H1 (cell line): ENCODE results near the gene DERL2. TPM values are rescaled to one million over a fixed set of nuclear protein-coding genes. Genes with fewer than 3 reads are reported as not detected.

Experiments used
- CTCF ChIA-PET: fragments of 300-600 bp; sonication (Branson Sonifier 250); formaldehyde crosslinking; loops from one replicate; lab custom pipeline; 2021; ENCODE audit not compliant: partially characterized antibody; lab: Charles Lee
- POLR2A ChIA-PET: fragments of 300-600 bp; sonication (Branson Sonifier 250); formaldehyde crosslinking; loops from one replicate; lab custom pipeline; 2021; ENCODE audit warnings: inconsistent platforms; ENCODE audit not compliant: partially characterized antibody; lab: Charles Lee
- DNase-seq, 2 experiments: peaks; one replicate each; pipeline versions ENCODE4 v3.0.0 to v3.0.0-alpha.2; 2010 to 2022; ENCODE audit warnings: low spot score in 2 of 2, low read depth in 1 of 2, mixed read lengths in 1 of 2
- FAIRE-seq: peaks from 2 replicates; lab custom pipeline; 2011; peaks lifted over from hg19 to GRCh38; lab: Jason Lieb, UNC
- H2AFZ ChIP-seq: 2 replicates; pipeline ENCODE4 v1.8.1; 2012; ENCODE audit warnings: low read length, inconsistent platforms
- H2AK5ac ChIP-seq: 2 replicates; pipeline ENCODE4 v1.6.1; 2013; ENCODE audit warnings: low read depth, low read length
- H2BK120ac ChIP-seq: replicated peaks from 2 replicates; pipeline ENCODE3; 2013; ENCODE audit warnings: low read depth, low read length, inconsistent platforms
- H2BK12ac ChIP-seq: 2 replicates; pipeline ENCODE4 v1.6.1; 2013; ENCODE audit warnings: low read depth, low read length
- H2BK15ac ChIP-seq: 2 replicates; pipeline ENCODE4 v1.6.1; 2013; ENCODE audit warnings: low read length
- H2BK20ac ChIP-seq: 2 replicates; pipeline ENCODE4 v1.6.1; 2013; ENCODE audit warnings: low read length
- H2BK5ac ChIP-seq: 2 replicates; pipeline ENCODE4 v1.6.1; 2013; ENCODE audit warnings: low read depth, low read length
- H3K14ac ChIP-seq: 2 replicates; pipeline ENCODE4 v1.6.1; 2013; ENCODE audit warnings: inconsistent platforms; ENCODE audit not compliant: insufficient read length
- H3K18ac ChIP-seq: 2 replicates; pipeline ENCODE4 v1.6.1; 2013; ENCODE audit warnings: low read length; ENCODE audit errors: extremely low read depth
- H3K23ac ChIP-seq: 2 replicates; pipeline ENCODE4 v1.6.1; 2013; ENCODE audit warnings: inconsistent platforms; ENCODE audit not compliant: insufficient read length
- H3K23me2 ChIP-seq: 2 replicates; pipeline ENCODE4 v1.6.1; 2013; ENCODE audit warnings: low read depth, low read length
- H3K27ac ChIP-seq: 2 replicates; pipeline ENCODE4 v1.6.1; 2011; ENCODE audit warnings: low read depth, low read length, inconsistent platforms
- H3K27me3 ChIP-seq, 4 experiments: replicated peaks in 1 of 4; 1 replicate in 1 of 4; 2 replicates in 3 of 4; pipeline versions ENCODE4 v1.6.1 to v1.8.1; 2011 to 2013; ENCODE audit warnings: low read length in 3 of 4, mild to moderate bottlenecking in 3 of 4, inconsistent platforms in 2 of 4, mixed read lengths in 2 of 4, moderate library complexity in 1 of 4; ENCODE audit not compliant: control insufficient read depth in 3 of 4, insufficient read depth in 3 of 4; ENCODE audit errors: extremely low read depth in 1 of 4
- H3K36me3 ChIP-seq, 4 experiments: 2 replicates each; pipeline versions ENCODE4 v1.6.1 to v1.8.1; 2011 to 2013; ENCODE audit warnings: mild to moderate bottlenecking in 4 of 4, low read length in 3 of 4, moderate library complexity in 2 of 4, control low read depth in 1 of 4, inconsistent platforms in 1 of 4; ENCODE audit not compliant: insufficient read depth in 4 of 4, control insufficient read depth in 2 of 4
- H3K4ac ChIP-seq: replicated peaks from 2 replicates; pipeline ENCODE3; 2013; ENCODE audit warnings: low read length, low read depth, mixed read lengths, inconsistent platforms; ENCODE audit not compliant: insufficient read length
- H3K4me1 ChIP-seq, 4 experiments: replicated peaks in 1 of 4; 1 replicate in 1 of 4; 2 replicates in 3 of 4; pipeline versions ENCODE4 v1.6.1 to v1.8.1; 2011 to 2013; ENCODE audit warnings: low read length in 3 of 4, inconsistent platforms in 2 of 4, mixed read lengths in 1 of 4; ENCODE audit not compliant: insufficient read depth in 4 of 4, control insufficient read depth in 3 of 4
- H3K4me2 ChIP-seq, 2 experiments: 2 replicates each; pipeline versions ENCODE4 v1.6.1 to v1.8.1; 2011 to 2013; ENCODE audit warnings: low read depth in 2 of 2, low read length in 2 of 2, control low read depth in 1 of 2, inconsistent platforms in 1 of 2, mild to moderate bottlenecking in 1 of 2; ENCODE audit not compliant: insufficient read depth in 1 of 2
- H3K4me3 ChIP-seq, 4 experiments: fragments of 200-600, 300-600 bp in 1 of 4; sonication (generic), shearing (Covaris generic), sonication (Bioruptor Twin) in 1 of 4; 2 replicates each; pipeline versions ENCODE4 v1.5.1 to v1.8.1; 2011 to 2016; ENCODE audit warnings: low read length in 4 of 4, low read depth in 3 of 4, control low read depth in 2 of 4, inconsistent platforms in 2 of 4, mild to moderate bottlenecking in 2 of 4, mixed read lengths in 1 of 4, moderate library complexity in 1 of 4; ENCODE audit not compliant: insufficient read depth in 2 of 4; ENCODE audit errors: extremely low read depth in 1 of 4
- H3K56ac ChIP-seq: replicated peaks from 2 replicates; pipeline ENCODE3; 2013; ENCODE audit warnings: low read depth, mild to moderate bottlenecking, mixed read lengths, low read length, inconsistent platforms; ENCODE audit not compliant: insufficient read length
- H3K79me1 ChIP-seq: 2 replicates; pipeline ENCODE4 v1.6.1; 2013; ENCODE audit warnings: low read depth, low read length, control low read depth
- H3K79me2 ChIP-seq, 2 experiments: 2 replicates each; pipeline versions ENCODE4 v1.6.1 to v1.8.1; 2012 to 2013; ENCODE audit warnings: low read length in 2 of 2, mild to moderate bottlenecking in 2 of 2, inconsistent platforms in 1 of 2; ENCODE audit not compliant: insufficient read depth in 2 of 2, control insufficient read depth in 1 of 2
- H3K9ac ChIP-seq, 4 experiments: replicated peaks in 1 of 4; 1 replicate in 1 of 4; 2 replicates in 3 of 4; pipeline versions ENCODE4 v1.6.1 to v1.8.1; 2011 to 2013; ENCODE audit warnings: low read depth in 3 of 4, low read length in 3 of 4, control low read depth in 2 of 4, mild to moderate bottlenecking in 2 of 4, moderate library complexity in 2 of 4, inconsistent platforms in 1 of 4; ENCODE audit errors: extremely low read depth in 1 of 4
- H3K9me3 ChIP-seq, 2 experiments: 2 replicates each; pipeline versions ENCODE4 v1.6.1 to v1.8.1; 2012 to 2013; ENCODE audit warnings: mild to moderate bottlenecking in 2 of 2, moderate library complexity in 2 of 2, control low read depth in 1 of 2, inconsistent platforms in 1 of 2, low read depth in 1 of 2, low read length in 1 of 2, mixed read lengths in 1 of 2; ENCODE audit not compliant: insufficient read depth in 2 of 2
- H4K20me1 ChIP-seq, 2 experiments: replicated peaks in 1 of 2; 2 replicates each; pipeline versions ENCODE3 to v1.8.1; 2011 to 2013; ENCODE audit warnings: inconsistent platforms in 2 of 2, low read length in 2 of 2, mild to moderate bottlenecking in 1 of 2; ENCODE audit not compliant: insufficient read depth in 2 of 2, control insufficient read depth in 1 of 2
- H4K5ac ChIP-seq: 2 replicates; pipeline ENCODE4 v1.6.1; 2013; ENCODE audit warnings: low read length, low read depth, mixed read lengths, inconsistent platforms; ENCODE audit not compliant: insufficient read length
- H4K8ac ChIP-seq: 2 replicates; pipeline ENCODE4 v1.8.0; 2013; ENCODE audit warnings: mild to moderate bottlenecking, moderate library complexity, low read length, inconsistent platforms; ENCODE audit not compliant: insufficient read depth; ENCODE audit errors: extremely low read depth
- H4K91ac ChIP-seq: replicated peaks from 2 replicates; pipeline ENCODE3; 2013; ENCODE audit warnings: low read length, mixed read lengths, inconsistent platforms; ENCODE audit not compliant: insufficient read length
- BCL11A ChIP-seq, 2 experiments: IDR thresholded peaks; one replicate each; pipeline ENCODE4 v1.6.1; 2011; ENCODE audit warnings: low read depth in 2 of 2, low read length in 2 of 2, mild to moderate bottlenecking in 2 of 2
- GTF2F1 ChIP-seq: IDR thresholded peaks from 2 replicates; pipeline ENCODE4 v1.6.1; 2012; ENCODE audit warnings: low read depth, low read length, improper control_type of control experiment, borderline replicate concordance
- HDAC6 ChIP-seq: IDR thresholded peaks from one replicate; pipeline ENCODE4 v1.7.1; 2012; ENCODE audit warnings: low read depth, mild to moderate bottlenecking, inconsistent platforms, low read length, moderate library complexity
- KDM1A ChIP-seq: fragments of 200-600, 300-600 bp; sonication (generic); IDR thresholded peaks from 2 replicates; pipeline ENCODE4 v1.7.1; 2016; ENCODE audit warnings: mild to moderate bottlenecking, low read length, borderline replicate concordance
- KDM4A ChIP-seq: IDR thresholded peaks from one replicate; pipeline ENCODE4 v1.7.1; 2012; ENCODE audit warnings: low read depth, mild to moderate bottlenecking, moderate library complexity, low read length, inconsistent platforms; ENCODE audit not compliant: severe bottlenecking
- MAFK ChIP-seq: IDR thresholded peaks from 2 replicates; pipeline ENCODE4 v1.6.1; 2012; ENCODE audit warnings: low read depth, mild to moderate bottlenecking, improper control_type of control experiment, low read length
- NANOG ChIP-seq: IDR thresholded peaks from 2 replicates; pipeline ENCODE4 v1.6.1; 2011; ENCODE audit warnings: low read length, low read depth, mild to moderate bottlenecking, inconsistent platforms; ENCODE audit not compliant: insufficient read depth, poor library complexity, severe bottlenecking
- SAP30 ChIP-seq: fragments of 300-600 bp; sonication (generic); IDR thresholded peaks from 2 replicates; pipeline ENCODE4 v1.7.1; 2012; ENCODE audit warnings: low read length, moderate library complexity, mild to moderate bottlenecking, inconsistent platforms; ENCODE audit not compliant: insufficient read depth, insufficient replicate concordance
- SP1 ChIP-seq: IDR thresholded peaks from 2 replicates; pipeline ENCODE4 v1.6.1; 2011; ENCODE audit warnings: low read depth, low read length
- WGBS, 2 experiments: shearing (Covaris generic) in 1 of 2; methylation state at CpG; one replicate each; pipeline versions ENCODE4 v1.1.6 to v1.1.7; 2013 to 2015; ENCODE audit warnings: low lambda C conversion rate in 2 of 2, mixed read lengths in 2 of 2, inconsistent platforms in 1 of 2, low coverage in 1 of 2, missing lambda C conversion rate in 1 of 2; ENCODE audit not compliant: insufficient replicate concordance in 2 of 2, insufficient coverage in 1 of 2, insufficient read length in 1 of 2; ENCODE audit errors: extremely low coverage in 1 of 2, missing lambda C conversion rate in 1 of 2; 5-methylcytosine and 5-hydroxymethylcytosine counted together
- polyA plus RNA-seq, 7 experiments: library from polyadenylated mRNA; depleted of rRNA in 3 of 7; stranded (reverse) in 5 of 7; unstranded in 2 of 7; fragments of >200 nt in 5 of 7; fragments of 200-250 nt in 2 of 7; gene quantifications; 1 replicate in 5 of 7; 2 replicates in 1 of 7; 4 replicates in 1 of 7; pipeline versions ENCODE4 v1.2.1 to v1.2.3, GENCODE V29; 2011 to 2013; ENCODE audit warnings: missing spikeins in 2 of 7, mixed read lengths in 2 of 7
- total RNA-seq: library from RNA; stranded (reverse); fragmentation: NEBNext Ultra II Directional; extraction: Animal tissue kit (Norgen Biotek cat#: 25700); gene quantifications from 2 replicates; pipeline ENCODE4 v1.2.1, GENCODE V29; 2021
- TF ChIP-seq, protein P1 (sequence below): IDR thresholded peaks from 2 replicates; pipeline ENCODE4 v1.6.1; 2012; ENCODE audit warnings: inconsistent platforms

DERL2 gene
- total and polyA plus RNA-seq, 2 of the 8 experiments (the other 6 are each of a cell fraction or from before 2014, with no cell fraction given), result 55.3 to 58.4 TPM

DNA sequence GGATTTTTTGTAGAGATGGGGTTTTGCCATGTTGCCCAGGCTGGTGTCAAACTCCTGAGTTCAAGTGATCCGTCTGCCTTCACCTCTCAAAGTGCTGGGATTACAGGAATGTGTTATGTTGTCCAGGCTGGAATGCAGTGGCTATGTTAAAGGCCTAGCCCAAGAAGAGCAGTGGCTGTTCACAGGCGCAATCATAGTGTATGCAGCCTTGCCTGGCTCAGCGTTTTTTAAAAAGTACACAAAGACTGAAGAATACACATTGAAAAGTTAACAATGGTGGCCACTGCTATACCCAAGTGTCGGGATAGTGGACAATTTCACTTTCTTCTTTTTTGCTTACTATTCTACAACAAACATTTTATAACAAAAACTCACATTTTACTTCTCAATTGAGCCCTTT, 7.0 kb downstream of the DERL2 start:
- Histone ChIP-seq H4K8ac (no peak overlapping the region), H3K36me3 (peaks cover 27 to 82% (median 51%) of the 10 kb centered on the region in 4 experiments), H3K4me1 (no peaks in the 10 kb centered on the region), H3K23me2 (no peaks in the 10 kb centered on the region), H3K14ac (no peak overlapping the region), H4K91ac (no peak overlapping the region), H2BK5ac (no peak overlapping the region), H4K20me1 (peaks cover 2 to 4% of the 10 kb centered on the region in 2 experiments), H3K9me3 (no peaks in the 10 kb centered on the region), H3K18ac (no peak overlapping the region), H3K27ac (no peak overlapping the region), H2BK12ac (no peak overlapping the region), H2BK15ac (no peak overlapping the region), H4K5ac (no peak overlapping the region), H2BK20ac (no peak overlapping the region), H3K27me3 (no peaks in the 10 kb centered on the region), H2AK5ac (no peak overlapping the region), H3K4ac (no peak overlapping the region), H2BK120ac (no peak overlapping the region), H3K79me1 (peaks cover 5% of the 10 kb centered on the region; the same call in 1 of the 2 replicates), H3K79me2 (peaks cover 0 to 31% of the 10 kb centered on the region in 2 experiments; a peak in 2 of 4 replicates), H3K9ac (no peak overlapping the region), H2AFZ (no peak overlapping the region), H3K4me3 (no peak overlapping the region), H3K4me2 (no peak overlapping the region)
- 86% methylated on average over 4 of the region's 4 CpGs; no CpG with 5 or more reads in 1 of the 2 experiments for WGBS, 2 experiments
- FAIRE-seq, result no peak
- ChIA-PET CTCF (no interaction called here), POLR2A (interaction anchor here (1.5 to 1.9 kb wide), 2 partner anchors 8 to 45 kb away, joined by 3 to 7 read pairs; partner anchors contain the start of genes DERL2 and MIS12)
- no peak for DNase-seq
- TF ChIP-seq KDM1A (no peak), HDAC6 (no peak), SP1 (no peak), KDM4A (no peak), NANOG (no peak), BCL11A (IDR thresholded peaks at IDR 0.05; ENCODE audit: low read depth in 2 of 2, low read length in 2 of 2) (no peak), MAFK (no peak), SAP30 (no peak), GTF2F1 (no peak)
- TF ChIP-seq, protein P1, sequence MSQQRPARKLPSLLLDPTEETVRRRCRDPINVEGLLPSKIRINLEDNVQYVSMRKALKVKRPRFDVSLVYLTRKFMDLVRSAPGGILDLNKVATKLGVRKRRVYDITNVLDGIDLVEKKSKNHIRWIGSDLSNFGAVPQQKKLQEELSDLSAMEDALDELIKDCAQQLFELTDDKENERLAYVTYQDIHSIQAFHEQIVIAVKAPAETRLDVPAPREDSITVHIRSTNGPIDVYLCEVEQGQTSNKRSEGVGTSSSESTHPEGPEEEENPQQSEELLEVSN, result no peak
- TF ChIP-seq, all 59 proteins: peak for 0
- Histone ChIP-seq H3K56ac (no peak overlapping the region), H3K23ac (no peak overlapping the region)
